Measurements from ENCODE around the gene PRPF6.

Gene PRPF6

DNA sequence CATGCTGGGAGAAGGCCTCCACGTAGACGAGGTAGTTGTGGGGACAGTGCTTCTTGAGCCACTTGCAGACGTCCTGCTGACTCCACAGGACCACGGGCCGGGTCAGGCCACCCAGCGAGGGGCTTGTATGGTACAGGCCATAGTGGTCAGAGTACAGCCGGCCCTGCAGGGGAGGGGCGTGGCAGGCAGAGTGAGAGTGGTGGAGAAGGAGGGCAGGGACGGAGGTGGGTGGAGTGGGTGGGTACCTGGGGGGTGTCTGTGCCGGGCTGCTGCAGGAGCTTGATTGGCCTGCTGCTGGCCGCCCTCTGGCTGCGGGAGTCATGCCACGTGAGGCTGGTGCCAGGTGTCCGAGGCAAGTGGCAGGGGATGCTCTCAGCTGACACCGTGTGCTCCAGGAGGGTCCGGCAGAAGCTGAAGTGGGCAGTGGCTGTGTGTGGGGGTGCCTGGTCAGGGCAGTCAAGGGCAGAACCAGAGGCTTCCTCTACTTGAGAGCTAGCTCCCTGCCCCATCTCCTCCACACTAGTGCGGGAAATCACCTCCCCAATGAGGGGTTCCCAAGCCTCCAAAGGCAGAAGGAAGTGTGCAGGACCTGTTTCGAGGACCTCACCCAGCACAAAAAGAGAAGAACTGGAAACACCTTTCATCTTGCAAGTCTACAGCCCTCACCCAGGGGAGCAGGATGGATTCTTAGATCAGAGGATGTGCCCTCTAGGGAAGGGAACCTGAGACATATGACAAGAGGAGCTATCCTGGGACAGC, 3.8 kb upstream of the PRPF6 start:
- in situ Hi-C loops (cut with MboI; ENCODE audit: low sequenced_read_pairs, unreplicated experiment) = no loop called here
- DNase-seq (ENCODE audit: low spot score) = no peak

DNA sequence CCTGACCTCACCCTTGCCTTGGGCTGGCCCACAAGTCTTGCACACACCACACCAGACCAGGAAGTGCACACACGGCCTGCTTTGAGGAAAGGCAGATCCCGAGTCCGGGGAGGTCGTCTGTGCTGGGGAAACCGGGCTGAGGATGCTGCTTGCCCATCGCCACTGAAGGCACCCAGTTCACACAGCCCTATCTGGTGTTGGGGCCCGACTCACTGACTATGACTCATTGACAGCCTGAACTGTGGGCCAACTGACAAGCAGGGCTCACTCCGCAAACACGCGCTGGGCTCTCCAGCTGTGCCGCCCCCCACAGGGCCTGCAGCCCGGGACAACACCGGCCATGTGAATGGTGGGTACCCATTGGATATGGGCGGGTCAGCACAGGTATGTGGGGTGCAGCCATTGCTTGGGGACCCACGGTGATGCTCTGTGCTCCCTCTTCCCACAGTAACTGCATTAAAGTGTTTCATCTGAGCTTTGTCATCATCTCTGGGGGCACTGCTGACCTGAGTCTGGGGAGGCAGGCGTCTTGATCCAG, 3.1 kb upstream of the PRPF6 start:
- TF ChIP-seq, protein P1, sequence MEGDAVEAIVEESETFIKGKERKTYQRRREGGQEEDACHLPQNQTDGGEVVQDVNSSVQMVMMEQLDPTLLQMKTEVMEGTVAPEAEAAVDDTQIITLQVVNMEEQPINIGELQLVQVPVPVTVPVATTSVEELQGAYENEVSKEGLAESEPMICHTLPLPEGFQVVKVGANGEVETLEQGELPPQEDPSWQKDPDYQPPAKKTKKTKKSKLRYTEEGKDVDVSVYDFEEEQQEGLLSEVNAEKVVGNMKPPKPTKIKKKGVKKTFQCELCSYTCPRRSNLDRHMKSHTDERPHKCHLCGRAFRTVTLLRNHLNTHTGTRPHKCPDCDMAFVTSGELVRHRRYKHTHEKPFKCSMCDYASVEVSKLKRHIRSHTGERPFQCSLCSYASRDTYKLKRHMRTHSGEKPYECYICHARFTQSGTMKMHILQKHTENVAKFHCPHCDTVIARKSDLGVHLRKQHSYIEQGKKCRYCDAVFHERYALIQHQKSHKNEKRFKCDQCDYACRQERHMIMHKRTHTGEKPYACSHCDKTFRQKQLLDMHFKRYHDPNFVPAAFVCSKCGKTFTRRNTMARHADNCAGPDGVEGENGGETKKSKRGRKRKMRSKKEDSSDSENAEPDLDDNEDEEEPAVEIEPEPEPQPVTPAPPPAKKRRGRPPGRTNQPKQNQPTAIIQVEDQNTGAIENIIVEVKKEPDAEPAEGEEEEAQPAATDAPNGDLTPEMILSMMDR (IDR thresholded peaks at IDR 0.05; ENCODE audit: borderline replicate concordance, control extremely low read depth, extremely low read depth, insufficient read depth, missing control alignments) = no peak
- in situ Hi-C loops (cut with MboI; ENCODE audit: low sequenced_read_pairs, unreplicated experiment) = no loop called here
- no peak for DNase-seq (ENCODE audit: low spot score)

More for the DNA sequence above, 3.8 kb upstream of the PRPF6 start:
- TF ChIP-seq, protein P1 (IDR thresholded peaks at IDR 0.05; ENCODE audit: borderline replicate concordance, control extremely low read depth, extremely low read depth, insufficient read depth, missing control alignments) = no peak

DNA sequence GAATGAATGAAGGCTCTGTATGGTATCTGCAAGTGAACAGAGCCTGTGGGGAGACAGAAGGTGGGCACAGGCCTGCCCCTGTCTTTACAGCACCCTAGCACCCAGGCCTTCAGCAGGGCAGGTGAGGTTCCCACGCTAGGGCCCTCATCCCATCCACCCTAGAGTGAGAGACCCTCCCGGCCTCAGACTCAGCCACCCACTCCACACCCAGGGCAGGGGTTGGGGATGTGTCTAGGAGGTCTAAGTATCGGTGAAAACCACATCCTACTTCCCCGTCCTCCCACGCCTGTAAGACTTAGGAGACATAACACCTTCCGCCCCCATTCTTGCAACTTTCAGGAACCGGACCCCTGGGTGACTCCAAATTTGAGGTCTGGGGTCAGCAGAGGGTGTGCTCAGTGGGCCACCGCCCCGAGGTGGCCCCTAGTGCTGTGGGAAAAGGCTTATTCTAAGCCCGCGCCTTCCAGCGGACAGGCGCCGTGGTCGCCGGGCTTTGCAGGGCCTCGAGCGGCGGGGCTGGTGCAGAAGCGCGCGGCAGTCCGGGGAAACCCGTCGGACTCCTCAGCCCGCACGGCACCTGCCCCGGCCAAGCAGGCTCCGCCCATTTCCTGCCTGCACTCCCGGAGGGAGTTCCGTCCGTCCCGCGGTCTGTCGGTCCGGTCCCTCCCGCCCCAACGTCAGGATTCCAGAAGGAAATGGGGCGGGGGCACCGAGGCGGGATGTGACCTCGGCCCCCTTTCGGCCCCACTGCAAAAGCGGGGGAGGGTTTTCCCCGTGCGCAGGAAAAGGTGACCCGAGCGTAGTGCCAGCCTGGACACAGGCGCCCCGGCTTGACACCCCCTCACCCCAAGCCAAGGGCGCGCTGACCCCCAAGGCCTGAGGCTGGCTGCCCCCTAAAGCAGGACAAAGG, 2.4 kb upstream of the PRPF6 start:
- TF ChIP-seq, protein P1 (IDR thresholded peaks at IDR 0.05; ENCODE audit: borderline replicate concordance, control extremely low read depth, extremely low read depth, insufficient read depth, missing control alignments) = no peak
- in situ Hi-C loops (cut with MboI; ENCODE audit: low sequenced_read_pairs, unreplicated experiment) = no loop called here

DNA sequence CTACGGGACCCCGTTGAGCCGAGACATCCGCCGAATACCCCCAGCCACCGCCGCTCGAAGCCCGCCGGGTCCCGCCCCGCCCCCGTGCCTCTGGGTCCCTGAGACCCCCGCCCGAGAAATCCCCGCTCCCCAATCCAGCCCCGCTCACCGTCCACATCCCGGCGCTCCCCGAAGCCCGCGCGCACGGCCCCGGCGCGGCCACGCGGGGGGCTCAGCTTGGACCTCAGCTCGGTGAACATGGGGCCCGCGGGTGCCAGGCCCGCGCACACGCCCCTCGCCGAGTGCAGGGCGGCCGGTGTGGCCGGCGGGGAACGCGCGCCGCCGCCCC, 1.7 kb upstream of the PRPF6 start:
- in situ Hi-C loops (cut with MboI; ENCODE audit: low sequenced_read_pairs, unreplicated experiment) = no loop called here

More for the DNA sequence above, 2.4 kb upstream of the PRPF6 start:
- peak; percentile 82 for DNase-seq (ENCODE audit: low spot score)

DNA sequence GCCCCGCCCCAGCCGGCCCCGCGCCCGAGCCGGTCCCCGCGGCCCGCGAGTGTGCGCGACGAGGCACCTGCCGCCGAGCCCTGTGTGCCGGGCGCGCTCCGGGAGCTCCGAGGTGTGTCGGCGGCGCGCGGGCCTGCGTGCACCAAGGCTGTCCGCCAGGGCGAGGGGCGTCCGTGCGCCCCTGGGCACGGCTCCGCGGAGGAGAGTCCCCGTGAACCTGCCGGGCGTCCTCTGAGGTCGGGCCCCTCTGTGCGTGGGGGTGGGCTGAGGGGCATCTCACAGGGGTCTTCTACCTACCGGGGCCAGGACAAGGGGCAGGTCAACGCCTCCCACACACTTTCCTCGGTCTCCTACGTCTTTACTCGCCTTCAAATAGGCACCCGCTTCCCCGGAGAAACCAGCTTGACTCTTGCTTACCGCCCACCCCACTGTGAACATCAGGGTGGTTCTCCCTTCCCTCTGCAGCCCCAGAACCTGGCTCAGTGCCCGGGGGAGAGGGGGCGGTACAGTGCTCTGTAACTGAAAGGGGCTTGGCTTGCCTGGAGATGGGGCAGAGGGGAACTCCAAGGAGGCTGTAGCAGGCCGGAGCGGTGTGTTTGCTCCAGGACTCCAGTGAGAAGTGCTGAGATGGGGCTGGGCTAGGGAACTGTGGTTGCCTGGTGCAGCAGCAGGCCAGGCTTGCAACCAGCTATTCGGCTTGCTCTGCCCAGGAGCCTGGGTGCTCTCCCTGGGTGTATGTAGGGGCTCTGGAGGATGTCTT, 1.2 kb upstream of the PRPF6 start, which contains the start of gene SAMD10:
SAMD10 (minus strand) TSS at position 86 of the 760 bp plus-strand sequence. CDS start 175 bp downstream, outside the sequence.
- TF ChIP-seq, protein P1 (IDR thresholded peaks at IDR 0.05; ENCODE audit: borderline replicate concordance, control extremely low read depth, extremely low read depth, insufficient read depth, missing control alignments) = no peak
- peak; percentile 88 for DNase-seq (ENCODE audit: low spot score)
- in situ Hi-C loops (cut with MboI; ENCODE audit: low sequenced_read_pairs, unreplicated experiment) = no loop called here

More for the DNA sequence above, 1.7 kb upstream of the PRPF6 start:
- TF ChIP-seq, protein P1 (IDR thresholded peaks at IDR 0.05; ENCODE audit: borderline replicate concordance, control extremely low read depth, extremely low read depth, insufficient read depth, missing control alignments) = no peak
- DNase-seq (ENCODE audit: low spot score) = no peak
